HG03354 (cell line): ENCODE measurements around the gene ZNF398.

Source experiments
- ATAC-seq: cut with Tn5 transposase; IDR thresholded peaks from one replicate; pipeline ENCODE4 v1.9.1; 2021; ENCODE audit warnings: mild to moderate bottlenecking; ENCODE audit not compliant: unreplicated experiment, poor library complexity, severe bottlenecking

The ZNF398 gene

GRCh38 chr7:149145031-149145845 lies 2.0 kb upstream of the ZNF398 start:
- no peak for ATAC-seq

GRCh38 chr7:149147752-149148653 lies 750 bp downstream of the ZNF398 start:
- ATAC-seq, result peak; percentile 45

DNA sequence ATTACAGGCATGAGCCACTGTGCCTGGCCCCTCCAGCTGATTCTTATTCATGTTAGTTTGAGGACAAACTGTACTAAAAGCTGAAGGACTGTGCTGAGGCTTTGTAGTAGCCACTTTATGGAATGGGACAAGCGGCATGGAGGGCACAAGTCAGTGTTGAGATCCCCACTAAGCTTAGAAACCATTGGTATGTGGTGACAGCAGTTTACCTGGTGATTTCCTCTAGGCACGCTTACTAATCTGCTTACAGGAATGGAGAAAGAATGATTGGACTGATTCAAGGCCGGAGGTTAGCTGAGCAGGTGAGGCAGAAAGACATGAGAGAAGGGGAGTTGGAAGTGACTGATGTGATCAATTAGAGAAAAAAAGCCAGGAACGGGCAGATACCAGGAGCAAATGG lies 3.7 kb downstream of the ZNF398 start:
- no peak for ATAC-seq

- ATAC-seq, result no peak
Measured at GRCh38 chr7:149153346-149153745, 6.1 kb downstream of the ZNF398 start.

DNA sequence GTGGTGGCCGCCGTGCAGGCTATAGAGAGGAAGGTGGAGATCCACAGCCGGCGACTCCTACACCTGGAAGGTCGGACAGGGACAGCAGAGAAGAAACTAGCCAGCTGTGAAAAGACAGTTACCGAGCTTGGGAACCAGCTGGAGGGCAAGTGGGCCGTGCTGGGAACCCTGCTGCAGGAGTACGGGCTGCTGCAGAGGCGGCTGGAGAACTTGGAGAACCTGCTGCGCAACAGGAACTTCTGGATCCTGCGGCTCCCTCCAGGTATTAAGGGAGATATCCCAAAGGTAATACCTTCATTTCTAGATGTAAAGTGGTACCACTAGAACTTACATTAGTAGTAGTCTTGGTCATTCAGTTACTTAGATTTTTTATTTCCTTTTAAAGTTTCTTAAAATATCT lies 6.8 kb downstream of the ZNF398 start:
- ATAC-seq, result no peak

- ATAC-seq, result no peak
Measured at GRCh38 chr7:149156898-149157297, 9.6 kb downstream of the ZNF398 start.

DNA sequence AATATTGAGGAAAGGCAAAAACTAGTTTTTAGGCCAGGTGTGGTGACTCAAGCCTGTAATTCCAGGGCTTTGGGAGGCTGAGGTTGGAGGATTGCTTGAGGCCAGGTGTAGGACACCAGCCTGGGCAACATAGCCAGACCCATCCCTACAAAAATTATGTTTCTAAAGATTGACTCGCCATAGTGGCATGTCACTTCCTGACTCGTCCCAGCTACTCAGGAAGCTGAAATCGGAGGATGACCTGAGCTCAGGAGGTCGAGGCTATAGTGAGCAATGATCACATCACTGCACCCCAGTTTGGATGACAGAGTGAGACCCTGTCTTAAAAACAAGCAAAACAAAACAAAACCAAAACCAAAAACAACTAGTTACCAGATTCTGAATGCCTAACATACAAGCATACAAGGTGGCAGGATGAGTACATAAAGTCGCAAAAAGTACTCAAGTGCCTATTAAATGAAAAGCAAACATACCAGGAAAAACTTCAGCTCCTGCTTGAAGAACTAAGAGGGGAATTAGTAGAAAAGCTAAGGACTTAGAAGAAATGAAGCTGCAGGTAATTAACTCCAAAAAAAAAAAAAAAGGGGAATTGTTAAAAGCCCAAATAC lies 14.1 kb downstream of the ZNF398 start:
- no peak for ATAC-seq

DNA sequence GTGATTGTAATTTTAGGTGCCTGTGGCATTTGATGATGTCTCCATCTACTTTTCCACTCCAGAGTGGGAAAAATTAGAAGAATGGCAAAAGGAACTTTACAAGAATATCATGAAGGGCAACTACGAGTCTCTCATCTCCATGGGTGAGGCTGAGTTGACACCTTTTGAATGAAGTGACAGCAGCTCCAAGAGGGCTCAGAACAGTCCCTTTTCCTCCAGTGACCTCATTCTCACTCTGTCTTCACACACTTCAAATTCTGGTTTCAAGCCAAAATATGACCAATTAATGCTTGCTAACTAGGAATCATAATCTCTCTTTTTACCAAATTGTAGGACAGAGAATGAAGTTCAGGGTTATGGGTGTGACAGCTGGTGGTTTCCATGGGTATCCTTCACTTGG lies 18.9 kb downstream of the ZNF398 start:
- ATAC-seq, result no peak

GRCh38 chr7:149166630-149167352 lies 19.5 kb downstream of the ZNF398 start:
- ATAC-seq, result no peak

DNA sequence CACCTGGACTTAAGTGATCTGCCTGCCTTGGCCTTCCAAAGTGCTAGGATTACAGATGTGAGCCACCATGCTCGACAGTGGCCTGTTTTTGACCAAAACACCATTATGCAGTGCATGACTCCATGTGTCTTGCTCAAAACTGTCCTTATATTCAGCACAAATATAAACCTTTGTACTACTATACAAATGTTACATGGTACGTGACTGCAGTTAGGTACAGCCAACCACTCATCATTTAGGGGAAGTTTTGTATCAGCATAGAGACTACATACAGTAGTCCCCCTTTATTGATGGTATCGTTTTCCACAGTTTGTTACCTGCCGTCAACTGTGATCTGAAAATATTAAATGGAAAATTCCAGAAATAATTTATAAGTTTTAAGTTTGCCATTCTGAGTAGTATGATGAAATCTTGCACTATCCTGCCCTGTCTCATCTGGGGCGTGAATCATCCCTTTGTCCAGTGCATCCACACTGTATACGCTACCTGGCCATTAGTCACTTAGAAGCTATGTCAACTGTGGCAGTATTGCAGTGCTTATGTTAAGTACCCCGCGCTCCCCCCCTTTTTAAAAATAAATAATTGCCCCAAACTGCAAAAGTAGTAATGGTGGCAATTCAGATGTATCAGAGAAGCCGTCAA lies 24.8 kb downstream of the ZNF398 start:
- no peak for ATAC-seq

- no peak for ATAC-seq
Measured at GRCh38 chr7:149172534-149172920, 25.3 kb downstream of the ZNF398 start.

DNA sequence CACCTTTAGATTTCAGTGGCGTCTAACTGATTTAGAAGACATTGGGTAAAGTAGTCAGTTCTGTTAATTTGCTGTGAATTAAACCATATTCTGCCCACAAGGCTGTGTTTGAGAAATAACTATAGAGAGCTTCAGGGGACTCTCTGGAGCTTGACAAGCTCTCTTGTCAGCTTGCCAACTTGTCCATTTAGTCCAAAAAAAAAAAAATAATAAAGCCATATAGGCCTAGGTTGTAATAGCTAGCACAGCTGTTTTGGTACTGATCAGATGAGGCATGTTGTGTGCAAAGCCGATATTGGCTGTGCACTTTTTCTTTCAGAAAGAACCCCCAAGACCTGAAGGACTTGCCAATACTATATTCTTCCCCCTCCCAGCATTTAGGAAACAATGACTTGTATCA lies 27.9 kb downstream of the ZNF398 start:
- no peak for ATAC-seq

GRCh38 chr7:149179241-149179640 lies 32.0 kb downstream of the ZNF398 start:
- ATAC-seq, result no peak

DNA sequence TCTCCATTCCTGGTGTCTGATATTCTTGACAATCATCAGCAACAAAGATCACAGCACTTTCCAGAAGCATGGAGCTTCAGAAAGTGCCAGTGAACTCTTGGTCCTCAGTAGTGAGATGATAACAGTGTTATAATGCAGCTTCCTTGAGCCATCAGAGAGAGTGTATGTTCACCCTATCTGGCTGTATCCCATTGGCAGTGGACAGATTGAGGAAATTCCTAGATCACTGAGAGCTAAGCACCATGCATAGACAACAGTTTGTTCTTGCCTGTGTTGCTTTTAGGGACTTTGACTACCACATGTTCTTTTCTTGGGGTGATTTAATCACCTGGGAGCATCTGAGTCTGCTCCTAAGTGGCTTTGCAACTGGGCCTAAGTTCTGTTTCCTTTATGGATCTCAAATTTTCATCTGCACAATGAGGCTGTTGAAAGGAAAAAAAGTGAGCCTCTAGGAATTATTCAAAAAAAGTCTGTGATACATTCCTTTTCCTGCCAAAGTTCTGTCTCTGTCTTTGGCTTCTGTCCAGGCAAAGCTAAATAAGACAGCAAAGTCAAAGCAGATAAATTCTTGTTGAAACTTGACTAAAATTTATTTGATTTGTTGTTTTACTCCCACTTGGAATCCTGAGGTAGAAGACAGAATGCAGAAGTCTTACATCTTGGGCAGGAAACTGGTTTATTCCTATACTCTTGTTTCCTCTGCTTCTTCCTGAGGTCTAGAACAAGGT lies 33.6 kb downstream of the ZNF398 start:
- ATAC-seq, result no peak

DNA sequence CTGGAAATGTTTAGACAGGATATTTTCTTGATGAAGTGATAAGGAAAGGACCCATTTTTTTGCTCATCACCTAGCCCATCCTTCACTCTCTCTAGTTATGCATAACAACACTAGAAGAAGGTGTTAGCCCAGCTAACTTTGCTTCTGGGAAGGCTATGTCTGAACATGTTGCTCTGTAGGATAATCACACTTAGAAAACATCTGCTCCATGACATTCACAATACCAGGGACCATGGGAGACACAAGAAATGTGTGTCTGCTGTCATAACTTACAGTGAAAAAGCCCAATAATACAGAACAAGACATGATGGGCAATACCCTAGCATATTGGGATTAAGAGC lies 34.2 kb downstream of the ZNF398 start:
- ATAC-seq, result no peak

- no peak for ATAC-seq
Measured at GRCh38 chr7:149184274-149184673, 37.0 kb downstream of the ZNF398 start.

- no peak for ATAC-seq
Measured at GRCh38 chr7:149188213-149188612, 41.0 kb downstream of the ZNF398 start.

DNA sequence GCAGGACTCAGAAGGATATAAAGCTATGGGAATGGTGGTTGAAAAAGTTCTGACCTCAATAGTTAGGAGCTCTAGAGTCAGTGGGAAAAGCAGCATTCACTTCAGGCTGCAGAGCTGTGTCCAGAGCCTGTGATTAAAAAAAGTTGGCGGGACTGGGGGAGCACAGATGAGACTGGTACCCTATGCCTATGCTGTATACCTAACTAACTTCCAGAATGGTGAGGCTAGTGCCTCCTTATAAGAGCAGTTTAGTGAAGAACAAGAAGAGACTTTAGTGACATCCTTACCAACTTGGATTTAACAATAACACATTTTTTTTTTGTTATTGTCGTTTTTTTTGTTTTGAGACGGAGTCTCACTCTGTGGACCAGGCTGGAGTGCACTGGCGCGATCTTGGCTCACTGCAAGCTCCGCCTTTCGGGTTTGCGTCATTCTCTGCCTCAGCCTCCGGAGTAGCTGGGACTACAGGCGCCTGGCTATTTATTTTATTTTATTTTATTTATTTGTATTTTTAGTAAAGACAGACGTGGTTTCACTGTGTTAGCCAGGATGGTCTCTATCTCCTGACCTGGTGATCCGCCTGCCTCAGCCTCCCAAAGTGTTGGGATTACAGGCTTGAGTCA lies 41.5 kb downstream of the ZNF398 start:
- ATAC-seq, result no peak

DNA sequence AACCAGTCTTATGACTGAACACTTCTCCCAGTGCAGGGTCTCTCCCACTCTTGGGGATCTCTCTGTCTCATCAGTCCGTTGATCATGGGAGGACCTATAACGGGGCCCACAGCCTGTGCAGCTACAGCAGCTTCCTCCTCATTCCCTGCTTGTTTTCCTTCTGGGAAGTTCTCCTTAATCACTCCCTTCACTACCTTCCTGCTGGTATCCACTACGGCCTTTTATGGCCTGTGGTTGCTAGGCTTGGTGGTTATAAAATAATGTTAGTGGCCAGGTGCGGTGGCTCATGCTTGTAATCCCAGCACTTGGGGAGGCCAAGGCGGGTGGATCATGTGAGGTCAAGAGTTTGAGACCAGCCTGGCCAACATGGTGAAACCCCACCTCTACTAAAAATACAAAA lies 44.6 kb downstream of the ZNF398 start:
- ATAC-seq, result no peak
